DOHH2 (cell line): ENCODE data around the gene MRPL40.

Experiments used
- H3F3A ChIP-seq: fragments of 200-600 bp; sonication (generic), shearing (Covaris generic); 2 replicates; pipeline ENCODE4 v1.6.0; 2016; ENCODE audit warnings: antibody characterized with exemption, mild to moderate bottlenecking; ENCODE audit not compliant: control insufficient read depth, insufficient read depth
- H3K27ac ChIP-seq: fragments of 200-600 bp; sonication (generic); 2 replicates; pipeline ENCODE4 v1.5.1; 2014; ENCODE audit warnings: low read depth, mild to moderate bottlenecking, low read length, moderate library complexity
- H3K27me3 ChIP-seq: fragments of 200-600 bp; sonication (generic); 2 replicates; pipeline ENCODE4 v1.6.1; 2014; ENCODE audit warnings: mild to moderate bottlenecking, low read length, mixed read lengths; ENCODE audit not compliant: control insufficient read depth
- H3K36me3 ChIP-seq: fragments of 200-600 bp; sonication (generic); 2 replicates; pipeline ENCODE4 v1.6.1; 2014; ENCODE audit warnings: mild to moderate bottlenecking, low read length, moderate library complexity, mixed read lengths; ENCODE audit not compliant: control insufficient read depth
- H3K4me1 ChIP-seq: fragments of 200-600 bp; sonication (generic); 2 replicates; pipeline ENCODE4 v1.6.1; 2014; ENCODE audit warnings: mild to moderate bottlenecking, low read length, mixed read lengths; ENCODE audit not compliant: control insufficient read depth
- H3K4me2 ChIP-seq: fragments of 200-600 bp; sonication (generic); 2 replicates; pipeline ENCODE4 v1.6.0; 2014; ENCODE audit warnings: mild to moderate bottlenecking, low read length, moderate library complexity
- H3K4me3 ChIP-seq: fragments of 200-600 bp; sonication (generic); 2 replicates; pipeline ENCODE4 v1.5.1; 2014; ENCODE audit warnings: mild to moderate bottlenecking, low read length, mixed read lengths
- H3K79me2 ChIP-seq: fragments of 200-600 bp; sonication (generic); 2 replicates; pipeline ENCODE4 v1.6.1; 2014; ENCODE audit warnings: mild to moderate bottlenecking, low read length, mixed read lengths; ENCODE audit not compliant: control insufficient read depth
- H3K9me2 ChIP-seq: fragments of 200-600 bp; sonication (generic); replicated peaks from 2 replicates; pipeline ENCODE4 v1.6.1; 2014; ENCODE audit warnings: mild to moderate bottlenecking, low read length, mixed read lengths; ENCODE audit not compliant: control insufficient read depth
- H3K9me3 ChIP-seq: fragments of 200-600 bp; sonication (generic); 2 replicates; pipeline ENCODE4 v1.6.1; 2014; ENCODE audit warnings: antibody characterized with exemption, low read length, mixed read lengths; ENCODE audit not compliant: control insufficient read depth, insufficient read depth
- H4K20me1 ChIP-seq: fragments of 200-600 bp; sonication (generic); 2 replicates; pipeline ENCODE4 v1.6.0; 2014; ENCODE audit warnings: low read depth, mild to moderate bottlenecking, antibody characterized with exemption, low read length, moderate library complexity; ENCODE audit not compliant: control insufficient read depth, insufficient read depth
- EZH2phosphoT487 ChIP-seq: fragments of 200-600 bp; sonication (generic); IDR thresholded peaks from 2 replicates; pipeline ENCODE4 v1.6.1; 2017; ENCODE audit warnings: borderline replicate concordance, mild to moderate bottlenecking, antibody characterized with exemption, low read length, moderate library complexity, mixed read lengths
- TF ChIP-seq, protein P1 (sequence below): fragments of 200-600 bp; sonication (generic); IDR thresholded peaks from one replicate; pipeline ENCODE4 v1.5.1; 2014; ENCODE audit warnings: antibody characterized with exemption, mild to moderate bottlenecking, low read depth, low read length; ENCODE audit not compliant: poor library complexity, severe bottlenecking

The MRPL40 gene

DNA sequence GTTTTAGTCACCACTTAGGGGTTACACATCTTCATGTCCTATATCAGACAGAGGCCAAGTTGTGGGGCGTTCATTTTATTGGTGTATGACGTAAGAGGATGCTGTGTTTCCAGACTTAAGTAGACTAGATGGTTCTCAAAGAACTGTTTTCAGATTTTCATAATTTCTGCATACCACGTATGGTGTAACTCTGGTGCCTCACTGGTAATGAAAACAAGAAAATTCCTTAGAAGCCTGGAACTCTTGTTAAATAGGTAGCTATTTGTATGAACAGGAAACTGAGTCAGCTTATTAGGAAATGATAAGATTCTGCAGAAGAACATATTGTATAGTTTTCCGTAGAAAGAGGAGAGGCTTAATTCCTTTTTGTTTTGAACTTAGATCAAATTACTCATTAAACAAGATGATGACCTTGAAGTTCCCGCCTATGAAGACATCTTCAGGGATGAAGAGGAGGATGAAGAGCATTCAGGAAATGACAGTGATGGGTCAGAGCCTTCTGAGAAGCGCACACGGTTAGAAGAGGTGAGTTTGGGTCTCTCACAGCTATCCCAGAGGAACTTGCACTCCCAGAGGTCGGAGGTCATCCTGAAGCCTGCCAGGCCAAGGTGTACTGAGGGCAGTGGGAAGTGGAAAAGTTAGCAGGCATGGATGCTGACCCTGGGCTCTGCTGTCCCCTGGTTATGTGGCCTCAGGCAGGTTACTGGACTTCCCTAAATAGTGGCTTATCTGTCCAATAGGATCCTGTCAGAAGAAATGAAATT lies 51.3 kb downstream of the MRPL40 start:
- TF ChIP-seq, protein P1, sequence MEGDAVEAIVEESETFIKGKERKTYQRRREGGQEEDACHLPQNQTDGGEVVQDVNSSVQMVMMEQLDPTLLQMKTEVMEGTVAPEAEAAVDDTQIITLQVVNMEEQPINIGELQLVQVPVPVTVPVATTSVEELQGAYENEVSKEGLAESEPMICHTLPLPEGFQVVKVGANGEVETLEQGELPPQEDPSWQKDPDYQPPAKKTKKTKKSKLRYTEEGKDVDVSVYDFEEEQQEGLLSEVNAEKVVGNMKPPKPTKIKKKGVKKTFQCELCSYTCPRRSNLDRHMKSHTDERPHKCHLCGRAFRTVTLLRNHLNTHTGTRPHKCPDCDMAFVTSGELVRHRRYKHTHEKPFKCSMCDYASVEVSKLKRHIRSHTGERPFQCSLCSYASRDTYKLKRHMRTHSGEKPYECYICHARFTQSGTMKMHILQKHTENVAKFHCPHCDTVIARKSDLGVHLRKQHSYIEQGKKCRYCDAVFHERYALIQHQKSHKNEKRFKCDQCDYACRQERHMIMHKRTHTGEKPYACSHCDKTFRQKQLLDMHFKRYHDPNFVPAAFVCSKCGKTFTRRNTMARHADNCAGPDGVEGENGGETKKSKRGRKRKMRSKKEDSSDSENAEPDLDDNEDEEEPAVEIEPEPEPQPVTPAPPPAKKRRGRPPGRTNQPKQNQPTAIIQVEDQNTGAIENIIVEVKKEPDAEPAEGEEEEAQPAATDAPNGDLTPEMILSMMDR = no peak
- TF ChIP-seq EZH2phosphoT487 = no peak
- Histone ChIP-seq H3K36me3 (peaks cover 73% of the 10 kb centered on the region), H3F3A (no peaks in the 10 kb centered on the region), H3K27me3 (no peaks in the 10 kb centered on the region), H3K9me3 (no peaks in the 10 kb centered on the region), H3K4me2 (no peak overlapping the region), H3K4me3 (no peak overlapping the region), H3K9me2 (no peaks in the 10 kb centered on the region), H3K4me1 (peaks cover 8% of the 10 kb centered on the region), H4K20me1 (peaks cover 9% of the 10 kb centered on the region; the same call in 1 of the 2 replicates), H3K27ac (no peak overlapping the region), H3K79me2 (peaks cover 41% of the 10 kb centered on the region)
